ENCODE measurements around the gene EPB41. TPM values are rescaled to one million over a fixed set of nuclear protein-coding genes. Genes with fewer than 3 reads are reported as not detected.
"Not testable (repeated sequence)": the region's sequence is repeated elsewhere in the genome, so short reads cannot be mapped to it uniquely, and the experiment has no call there.

EPB41 gene
- total RNA-seq, 4 donors from 2014 or later: 16.7 to 30.8 (median 21.7) TPM

GRCh38 chr1:29100487-29100886, 186.1 kb downstream of the EPB41 start:
- no peaks in the 10 kb centered on the region for H3K27me3 ChIP-seq
- H3K4me3 ChIP-seq: no peak overlapping the region
- peaks cover 0 to 19% of the 10 kb centered on the region in 2 donors for H3K36me3 ChIP-seq
- H3K4me1 ChIP-seq: no peaks in the 10 kb centered on the region
- H3K9me3 ChIP-seq: no peaks in the 10 kb centered on the region
- ATAC-seq: no peak
- 100% methylated on average over 1 of the region's 1 CpG for WGBS, 2 donors (ENCODE audit: low coverage in 1 of 2)
- no peak overlapping the region for H3K27ac ChIP-seq
- TF ChIP-seq POLR2A (IDR thresholded peaks at IDR 0.05) (no peak), POLR2AphosphoS5 (IDR thresholded peaks at IDR 0.05) (no peak), EP300 (IDR thresholded peaks at IDR 0.05) (no peak), CTCF (IDR thresholded peaks at IDR 0.05) (no peak)

GRCh38 chr1:29105822-29106221, 191.5 kb downstream of the EPB41 start:
- Histone ChIP-seq H3K4me1 (no peaks in the 10 kb centered on the region), H3K4me3 (no peak overlapping the region), H3K27ac (no peak overlapping the region), H3K36me3 (peaks cover 0 to 19% of the 10 kb centered on the region in 2 donors), H3K9me3 (no peaks in the 10 kb centered on the region), H3K27me3 (no peaks in the 10 kb centered on the region)
- WGBS, 2 donors (ENCODE audit: low coverage in 1 of 2): 86% methylated on average over 6 of the region's 6 CpGs; no CpG with 5 or more reads in 1 of the 2 donors
- TF ChIP-seq POLR2A (IDR thresholded peaks at IDR 0.05): no peak
- TF ChIP-seq POLR2AphosphoS5 (IDR thresholded peaks at IDR 0.05): no peak
- no peak for TF ChIP-seq CTCF (IDR thresholded peaks at IDR 0.05)
- no peak for TF ChIP-seq EP300 (IDR thresholded peaks at IDR 0.05)
- ATAC-seq: no peak

GRCh38 chr1:29108041-29108440, 193.7 kb downstream of the EPB41 start:
- not testable (repeated sequence) for H3K4me1 ChIP-seq, H3K27ac ChIP-seq, H3K9me3 ChIP-seq, ATAC-seq, H3K4me3 ChIP-seq, H3K27me3 ChIP-seq
- WGBS, 2 donors (ENCODE audit: low coverage in 1 of 2): 94 to 100% methylated on average over 1 to 6 of the region's 6 CpGs
- peaks cover 0 to 28% of the 10 kb centered on the region in 2 donors for H3K36me3 ChIP-seq

- H3K27ac ChIP-seq: no peak overlapping the region
- peaks cover 0 to 46% of the 10 kb centered on the region in 2 donors for H3K36me3 ChIP-seq
- no peak for TF ChIP-seq EP300 (IDR thresholded peaks at IDR 0.05)
- WGBS, 2 donors (ENCODE audit: low coverage in 1 of 2): 83 to 87% methylated on average over 5 to 7 of the region's 7 CpGs
- no peaks in the 10 kb centered on the region for H3K9me3 ChIP-seq
- no peaks in the 10 kb centered on the region for H3K27me3 ChIP-seq
- ATAC-seq: no peak
- H3K4me1 ChIP-seq: no peaks in the 10 kb centered on the region
- no peak overlapping the region for H3K4me3 ChIP-seq
Measured at GRCh38 chr1:29112705-29113412, 198.5 kb downstream of the EPB41 start.

- TF ChIP-seq CTCF (IDR thresholded peaks at IDR 0.05) (no peak), EP300 (IDR thresholded peaks at IDR 0.05) (no peak), POLR2A (IDR thresholded peaks at IDR 0.05) (no peak), POLR2AphosphoS5 (IDR thresholded peaks at IDR 0.05) (no peak)
- ATAC-seq: no peak
- Histone ChIP-seq H3K4me3 (no peak overlapping the region), H3K4me1 (no peaks in the 10 kb centered on the region), H3K36me3 (peaks cover 0 to 44% of the 10 kb centered on the region in 2 donors), H3K9me3 (no peaks in the 10 kb centered on the region), H3K27me3 (no peaks in the 10 kb centered on the region), H3K27ac (no peak overlapping the region)
- 66 to 73% methylated on average over 4 to 6 of the region's 6 CpGs for WGBS, 2 donors (ENCODE audit: low coverage in 1 of 2)
Measured at GRCh38 chr1:29113413-29114117, 199.2 kb downstream of the EPB41 start.

- ATAC-seq: no peak
- no peak overlapping the region for H3K27ac ChIP-seq
- TF ChIP-seq CTCF (IDR thresholded peaks at IDR 0.05) (no peak), POLR2A (IDR thresholded peaks at IDR 0.05) (no peak), POLR2AphosphoS5 (IDR thresholded peaks at IDR 0.05) (no peak), EP300 (IDR thresholded peaks at IDR 0.05) (no peak)
- H3K4me1 ChIP-seq: peaks cover 0 to 11% (median 0%) of the 10 kb centered on the region in 3 donors
- H3K9me3 ChIP-seq: no peaks in the 10 kb centered on the region
- 80 to 100% methylated on average over 1 of the region's 1 CpG for WGBS, 2 donors (ENCODE audit: low coverage in 1 of 2)
- H3K27me3 ChIP-seq: no peaks in the 10 kb centered on the region
- H3K36me3 ChIP-seq: peaks cover 0 to 35% of the 10 kb centered on the region in 2 donors
- H3K4me3 ChIP-seq: no peak overlapping the region
Measured at GRCh38 chr1:29114654-29115053, 200.3 kb downstream of the EPB41 start.
